Lower leg skin (tissue), 4 donors: ENCODE data around the gene HHIP. TPM values are rescaled to one million over a fixed set of nuclear protein-coding genes. Genes with fewer than 3 reads are reported as not detected.
A peak's percentile ranks its signal among the peaks of the same experiment; 100 is the strongest.

Experiments used
- DNase-seq, 2 donors: peaks; one replicate each; pipeline ENCODE4 v3.0.0-alpha.2; 2019; ENCODE audit warnings: low spot score in 2 of 2
- H3K4me3 ChIP-seq: fragments of 200-600 bp; sonication (generic); 2 replicates; pipeline ENCODE4 v1.5.1; 2017; ENCODE audit warnings: mild to moderate bottlenecking, low read depth; ENCODE audit not compliant: poor library complexity, severe bottlenecking
- CTCF ChIP-seq, 3 donors: fragments of 450-650 bp; IDR thresholded peaks; one replicate each; pipeline ENCODE4 v1.5.1; 2016; ENCODE audit warnings: antibody characterized with exemption in 3 of 3, mild to moderate bottlenecking in 3 of 3, moderate library complexity in 2 of 3
- POLR2A ChIP-seq, 2 donors: fragments of 450-650 bp; IDR thresholded peaks; one replicate each; pipeline ENCODE4 v1.6.1; 2016 to 2017; ENCODE audit warnings: antibody characterized with exemption in 2 of 2, mild to moderate bottlenecking in 1 of 2, moderate library complexity in 1 of 2
- WGBS, 2 donors: methylation state at CpG; one replicate each; pipeline ENCODE4 v1.1.5; 2018; 5-methylcytosine and 5-hydroxymethylcytosine counted together
- intact Hi-C: fragments of 100-400 bp; cut with DNase I; formaldehyde crosslinking; loops from one replicate; pipeline ENCODE4 v1.15.0; 2023; ENCODE audit warnings: low total_unique reads
- total RNA-seq, 4 donors: library from RNA; depleted of rRNA; stranded (reverse); fragments of >200 nt; gene quantifications; one replicate each; pipeline ENCODE4 v1.1.0, GENCODE V29; 2016

The HHIP gene
- total RNA-seq, 4 donors from 2014 or later = 0.03 to 0.04 TPM; not detected in 2

- TF ChIP-seq POLR2A (IDR thresholded peaks at IDR 0.05) = no peak
- TF ChIP-seq CTCF (IDR thresholded peaks at IDR 0.05) = no peak
- 27 to 32% methylated on average over 29 of the region's 29 CpGs for WGBS, 2 donors
- H3K4me3 ChIP-seq = peak overlapping the region; percentile 32
- intact Hi-C loops = no loop called here
- DNase-seq = no peak
Measured at GRCh38 chr4:144645102-144645630, 790 bp upstream of the HHIP start.

DNA sequence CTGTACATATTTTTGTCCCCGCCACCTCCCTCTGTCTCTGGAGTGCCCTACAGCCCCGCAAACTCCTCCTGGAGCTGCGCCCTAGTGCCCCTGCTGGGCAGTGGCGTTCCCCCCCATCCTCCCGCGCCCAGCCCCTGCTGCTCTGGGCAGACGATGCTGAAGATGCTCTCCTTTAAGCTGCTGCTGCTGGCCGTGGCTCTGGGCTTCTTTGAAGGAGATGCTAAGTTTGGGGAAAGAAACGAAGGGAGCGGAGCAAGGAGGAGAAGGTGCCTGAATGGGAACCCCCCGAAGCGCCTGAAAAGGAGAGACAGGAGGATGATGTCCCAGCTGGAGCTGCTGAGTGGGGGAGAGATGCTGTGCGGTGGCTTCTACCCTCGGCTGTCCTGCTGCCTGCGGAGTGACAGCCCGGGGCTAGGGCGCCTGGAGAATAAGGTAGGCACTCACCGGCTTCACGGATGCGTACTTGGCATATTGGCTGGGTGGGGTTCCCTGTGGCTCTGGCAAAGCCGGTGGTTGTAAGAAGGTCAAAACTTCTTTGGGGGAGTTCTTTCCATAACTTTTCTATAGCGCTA is 653 bp downstream of the HHIP start:
- intact Hi-C loops = no loop called here
- H3K4me3 ChIP-seq = peak overlapping the region; percentile 32
- DNase-seq = no peak
- 2 to 3% methylated on average over 22 of the region's 22 CpGs for whole genome bisulfite sequencing, 2 donors
- TF ChIP-seq POLR2A (IDR thresholded peaks at IDR 0.05) = no peak
- TF ChIP-seq CTCF (IDR thresholded peaks at IDR 0.05) = no peak

DNA sequence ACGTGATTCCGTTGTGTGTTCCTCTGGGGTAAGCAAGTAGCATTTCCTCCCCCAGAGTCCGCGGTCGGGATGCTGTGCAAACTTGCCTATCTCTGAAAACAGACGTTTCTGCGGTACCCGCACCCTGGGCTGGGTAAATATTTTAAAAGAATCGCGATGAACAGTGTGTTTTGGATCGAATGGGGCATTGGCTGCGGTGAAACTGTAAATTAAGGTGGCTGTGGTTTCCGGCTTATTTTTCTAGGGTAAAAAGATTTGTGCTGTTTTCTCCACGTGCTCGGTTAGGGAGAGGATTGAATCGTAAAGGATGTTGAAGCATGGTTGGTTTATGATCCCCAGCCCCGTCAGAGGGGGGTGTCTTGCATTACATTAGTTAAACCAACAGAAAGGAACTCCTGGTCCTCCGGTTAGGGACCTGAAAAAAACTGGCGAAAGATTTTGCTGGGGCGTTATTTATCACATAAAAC is 1.2 kb downstream of the HHIP start:
- DNase-seq = no peak
- 5 to 8% methylated on average over 20 of the region's 20 CpGs for WGBS, 2 donors
- H3K4me3 ChIP-seq = no peak overlapping the region
- intact Hi-C loops = no loop called here
- TF ChIP-seq CTCF (IDR thresholded peaks at IDR 0.05) = no peak
- no peak for TF ChIP-seq POLR2A (IDR thresholded peaks at IDR 0.05)

- whole genome bisulfite sequencing, 2 donors = 37 to 41% methylated on average over 4 of the region's 4 CpGs
- intact Hi-C loops = no loop called here
- H3K4me3 ChIP-seq = no peak overlapping the region
- no peak for DNase-seq
- no peak for TF ChIP-seq POLR2A (IDR thresholded peaks at IDR 0.05)
- no peak for TF ChIP-seq CTCF (IDR thresholded peaks at IDR 0.05)
Measured at GRCh38 chr4:144647590-144647989, 1.6 kb downstream of the HHIP start.

DNA sequence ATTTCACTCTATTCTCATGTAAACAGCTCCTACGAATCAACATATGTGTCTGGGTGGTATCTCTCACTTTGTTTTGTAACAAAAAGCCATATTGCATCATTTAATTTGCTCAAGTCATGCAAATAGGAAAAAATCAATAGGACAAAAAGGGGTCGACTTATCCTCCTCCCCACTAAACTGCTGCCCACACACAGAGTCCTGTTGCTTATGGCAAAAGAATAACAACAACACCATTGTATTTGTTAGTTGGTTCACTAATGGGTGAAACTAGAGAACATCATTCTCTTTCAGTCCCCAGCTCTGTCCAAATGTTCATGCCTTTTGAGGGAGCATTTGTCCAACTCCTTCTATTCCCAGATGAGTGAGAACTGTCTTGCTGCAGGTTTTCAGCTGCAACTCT is 2.1 kb downstream of the HHIP start:
- 55 to 66% methylated on average over 2 of the region's 2 CpGs for WGBS, 2 donors
- DNase-seq = no peak
- no peak overlapping the region for H3K4me3 ChIP-seq
- intact Hi-C loops = no loop called here
- TF ChIP-seq POLR2A (IDR thresholded peaks at IDR 0.05) (no peak), CTCF (IDR thresholded peaks at IDR 0.05) (no peak)

- WGBS, 2 donors = 78 to 94% methylated on average over 1 of the region's 1 CpG
- DNase-seq = no peak
- H3K4me3 ChIP-seq = no peak overlapping the region
- intact Hi-C loops = no loop called here
- no peak for TF ChIP-seq CTCF (IDR thresholded peaks at IDR 0.05)
- TF ChIP-seq POLR2A (IDR thresholded peaks at IDR 0.05) = no peak
Measured at GRCh38 chr4:144649646-144650045, 3.7 kb downstream of the HHIP start.
